Germinal center (tissue), 1 donor: ENCODE data around the gene SRGAP1.
"Not testable (repeated sequence)": the region's sequence is repeated elsewhere in the genome, so short reads cannot be mapped to it uniquely, and the experiment has no call there.

Experiments used
- DNase-seq: peaks from one replicate; pipeline ENCODE4 v3.0.0; 2012; ENCODE audit warnings: mixed read lengths, low spot score

Gene SRGAP1

GRCh38 chr12:64122995-64123394, 278.5 kb downstream of the SRGAP1 start:
- DNase-seq: no peak

GRCh38 chr12:64123448-64123847, 278.9 kb downstream of the SRGAP1 start:
- no peak for DNase-seq

- no peak for DNase-seq
Measured at GRCh38 chr12:64124511-64125197, 280.2 kb downstream of the SRGAP1 start.

- no peak for DNase-seq
Measured at GRCh38 chr12:64125913-64126312, 281.4 kb downstream of the SRGAP1 start.

- DNase-seq: no peak
Measured at GRCh38 chr12:64127811-64128210, 283.3 kb downstream of the SRGAP1 start.

- DNase-seq: no peak
Measured at GRCh38 chr12:64128366-64128765, 283.9 kb downstream of the SRGAP1 start.

- not testable (repeated sequence) for DNase-seq
Measured at GRCh38 chr12:64130476-64130875, 286.0 kb downstream of the SRGAP1 start.

- DNase-seq: not testable (repeated sequence)
Measured at GRCh38 chr12:64131456-64131855, 287.0 kb downstream of the SRGAP1 start.

GRCh38 chr12:64132672-64133071, 288.2 kb downstream of the SRGAP1 start:
- not testable (repeated sequence) for DNase-seq

GRCh38 chr12:64137117-64137516, 292.6 kb downstream of the SRGAP1 start:
- DNase-seq: no peak

GRCh38 chr12:64139021-64139420, 294.5 kb downstream of the SRGAP1 start:
- no peak for DNase-seq

GRCh38 chr12:64142382-64142781, 297.9 kb downstream of the SRGAP1 start:
- DNase-seq: no peak

- no peak for DNase-seq
Measured at GRCh38 chr12:64142784-64143183, 298.3 kb downstream of the SRGAP1 start.

GRCh38 chr12:64145226-64145625, 300.7 kb downstream of the SRGAP1 start:
- no peak for DNase-seq

- DNase-seq: no peak
Measured at GRCh38 chr12:64147011-64147631, 302.6 kb downstream of the SRGAP1 start.

- no peak for DNase-seq
Measured at GRCh38 chr12:64147875-64148274, 303.4 kb downstream of the SRGAP1 start.

- no peak for DNase-seq
Measured at GRCh38 chr12:64154677-64155076, 310.2 kb downstream of the SRGAP1 start.

GRCh38 chr12:64157110-64157509, 312.6 kb downstream of the SRGAP1 start:
- DNase-seq: no peak

GRCh38 chr12:64160021-64160710, 315.7 kb downstream of the SRGAP1 start:
- DNase-seq: no peak

- no peak for DNase-seq
Measured at GRCh38 chr12:64160711-64161060, 316.2 kb downstream of the SRGAP1 start.

- DNase-seq: not testable (repeated sequence)
Measured at GRCh38 chr12:64166606-64167005, 322.1 kb downstream of the SRGAP1 start.

- DNase-seq: not testable (repeated sequence)
Measured at GRCh38 chr12:64167041-64167440, 322.5 kb downstream of the SRGAP1 start.

GRCh38 chr12:64170024-64170423, 325.5 kb downstream of the SRGAP1 start:
- no peak for DNase-seq
